Erythroblast (primary cell): ENCODE measurements around the gene PLIN3.

ENCODE experiments used
- GATA1 ChIP-seq: IDR thresholded peaks from 2 replicates; pipeline ENCODE4 v1.6.1; 2011; ENCODE audit warnings: low read depth, mild to moderate bottlenecking, control low read depth, low read length, moderate library complexity
- POLR2A ChIP-seq: IDR thresholded peaks from 2 replicates; pipeline ENCODE4 v1.6.1; 2011; ENCODE audit warnings: mild to moderate bottlenecking, low read length

DNA sequence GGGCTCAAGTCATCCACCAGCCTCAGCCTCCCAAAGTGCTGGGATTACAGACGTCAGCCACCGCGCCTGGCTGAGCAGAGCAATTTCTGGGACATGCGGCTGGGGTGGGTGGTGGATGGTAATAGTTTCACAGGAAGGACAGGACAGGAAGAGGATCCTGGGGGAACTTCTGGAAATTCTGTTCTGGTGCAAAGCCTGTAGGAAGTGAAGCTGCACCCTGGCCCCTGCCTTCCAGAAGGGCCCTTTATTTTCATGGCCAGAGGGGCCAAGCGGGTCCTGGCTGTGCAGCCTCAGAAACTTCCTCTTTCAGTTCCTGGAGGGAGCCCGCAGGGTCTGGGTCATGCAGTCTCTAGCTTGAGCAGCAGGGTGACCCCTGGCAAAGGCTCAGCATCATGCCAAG lies 60.3 kb downstream of the PLIN3 start:
- no peak for TF ChIP-seq POLR2A
- TF ChIP-seq GATA1: no peak
